ENCODE data around the gene SLC7A8.

The SLC7A8 gene

GRCh38 chr14:23182372-23183157 lies 895 bp downstream of the SLC7A8 start:
- peak; percentile 59 for DNase-seq (ENCODE audit: low spot score)

- no peak for DNase-seq (ENCODE audit: low spot score)
Measured at GRCh38 chr14:23181946-23182345, 1.5 kb downstream of the SLC7A8 start.

GRCh38 chr14:23181453-23181852 lies 2.0 kb downstream of the SLC7A8 start:
- no peak for DNase-seq (ENCODE audit: low spot score)

DNA sequence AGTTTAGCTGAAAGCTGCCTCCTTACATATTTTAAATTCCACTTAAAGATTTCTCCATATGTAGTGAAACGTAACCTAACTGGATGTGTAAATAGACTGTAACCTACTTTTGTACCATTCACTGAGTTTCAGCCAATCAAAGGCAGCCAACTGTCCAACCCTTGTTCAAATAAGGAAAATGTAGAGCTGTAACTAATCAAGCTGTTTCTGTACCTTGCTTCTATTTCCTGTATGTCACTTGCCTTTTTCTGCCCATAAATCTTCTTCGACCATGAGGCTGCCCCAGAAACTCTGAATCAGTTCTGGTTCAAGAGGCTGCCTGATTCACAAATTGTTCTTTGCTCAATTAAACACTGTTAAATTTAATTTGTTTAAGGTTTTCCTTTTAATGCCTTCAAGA lies 6.3 kb downstream of the SLC7A8 start:
- no peak for DNase-seq (ENCODE audit: low spot score)

- no peak for DNase-seq (ENCODE audit: low spot score)
Measured at GRCh38 chr14:23175823-23176222, 7.6 kb downstream of the SLC7A8 start.

GRCh38 chr14:23174296-23175184 lies 8.9 kb downstream of the SLC7A8 start:
- DNase-seq (ENCODE audit: low spot score), result no peak

DNA sequence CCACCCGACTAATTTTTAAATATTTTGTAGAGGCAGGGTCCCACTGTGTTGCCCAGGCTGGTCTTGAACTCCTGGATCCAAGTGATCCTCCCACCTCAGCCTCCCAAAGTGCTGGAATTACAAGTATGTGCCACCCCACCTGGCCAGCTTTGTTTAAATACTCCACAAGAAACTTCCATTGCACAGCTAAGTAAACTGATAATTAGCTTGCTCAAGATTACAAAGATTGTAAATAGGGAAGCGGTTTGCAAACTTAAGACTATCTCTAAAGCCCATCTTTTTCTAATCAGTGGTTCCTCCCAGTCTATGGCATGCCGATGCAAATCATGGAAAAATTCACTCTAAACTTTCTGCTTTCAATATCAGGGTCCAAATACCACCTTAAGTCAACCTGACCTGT lies 9.7 kb downstream of the SLC7A8 start:
- no peak for DNase-seq (ENCODE audit: low spot score)

- no peak for DNase-seq (ENCODE audit: low spot score)
Measured at GRCh38 chr14:23173031-23173430, 10.4 kb downstream of the SLC7A8 start.

DNA sequence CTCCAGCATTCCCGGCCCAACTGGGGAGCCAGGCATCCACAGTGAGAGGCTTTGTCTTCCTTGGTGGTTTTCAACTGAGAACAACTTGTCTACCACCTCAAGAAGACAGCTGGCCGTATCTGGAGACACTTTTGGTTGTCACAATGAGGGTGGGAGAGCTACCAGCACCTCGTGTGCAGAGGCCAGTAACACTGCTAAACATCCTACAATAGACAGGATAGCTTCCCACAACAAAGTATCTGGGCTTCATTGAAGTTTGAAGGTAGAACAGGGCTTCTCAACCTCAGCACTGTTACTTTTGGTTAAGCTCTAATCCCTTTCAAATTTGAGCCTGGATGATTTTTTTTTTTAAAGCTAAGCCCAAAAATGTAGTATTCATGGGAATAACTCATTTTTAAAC lies 10.9 kb downstream of the SLC7A8 start:
- no peak for DNase-seq (ENCODE audit: low spot score)

GRCh38 chr14:23172096-23172495 lies 11.4 kb downstream of the SLC7A8 start:
- DNase-seq (ENCODE audit: low spot score), result peak; percentile 45

GRCh38 chr14:23171222-23171975 lies 12.1 kb downstream of the SLC7A8 start:
- no peak for DNase-seq (ENCODE audit: low spot score)

- no peak for DNase-seq (ENCODE audit: low spot score)
Measured at GRCh38 chr14:23169622-23170021, 13.8 kb downstream of the SLC7A8 start.

DNA sequence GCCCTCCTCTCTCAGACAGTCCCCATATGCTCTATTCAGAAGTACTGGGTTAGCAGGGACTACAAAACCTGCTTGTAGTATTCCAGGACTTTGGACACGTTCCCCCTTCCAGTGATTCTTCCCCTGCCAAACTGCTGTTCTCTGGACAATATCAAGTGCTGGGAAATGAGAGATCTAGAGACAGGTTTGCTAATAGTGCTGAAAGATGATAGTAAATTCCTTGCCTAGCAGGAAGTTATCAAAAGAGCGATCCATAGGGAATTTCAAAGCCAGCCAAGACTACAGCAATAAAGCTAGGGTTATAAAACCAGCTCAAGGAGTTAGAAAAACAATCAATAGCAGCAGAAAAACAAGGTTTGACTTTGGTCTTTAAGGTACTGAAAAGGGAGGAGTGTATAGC lies 15.2 kb downstream of the SLC7A8 start:
- peak; percentile 43 for DNase-seq (ENCODE audit: low spot score)

DNA sequence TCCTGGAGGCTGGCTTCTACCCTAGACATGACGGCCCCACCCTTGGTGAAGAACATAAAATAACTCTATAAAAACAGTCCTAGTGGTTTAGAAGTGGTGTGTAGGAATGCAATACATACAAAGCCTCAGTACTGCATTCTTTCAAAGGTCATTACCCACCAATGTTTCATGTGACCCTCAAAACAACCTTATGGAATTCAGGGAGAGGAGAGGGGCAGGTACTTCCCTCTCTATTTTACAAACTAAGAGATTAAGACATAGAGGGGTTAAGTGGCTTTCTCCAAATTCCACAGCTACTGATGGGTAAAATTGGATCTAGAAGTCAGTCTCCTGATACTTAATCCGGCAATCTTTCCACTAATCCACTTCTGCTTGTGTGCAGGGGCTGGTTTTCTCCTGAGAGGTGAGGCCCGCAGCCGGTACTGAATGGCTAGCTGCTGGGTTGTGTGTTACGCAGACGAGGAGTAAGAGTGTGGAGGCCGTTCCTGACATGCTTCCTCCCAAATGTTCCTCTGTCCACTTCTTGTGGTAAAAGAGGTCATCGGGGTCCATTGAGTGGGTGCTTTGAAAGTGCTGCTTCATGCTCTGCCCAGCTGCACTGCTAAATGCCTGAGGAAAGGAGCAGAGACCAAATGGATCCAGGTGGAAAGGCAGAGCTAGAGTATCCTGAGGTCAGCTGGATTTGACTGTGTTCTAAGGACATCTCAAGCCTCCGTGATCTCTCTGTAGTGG lies 16.2 kb downstream of the SLC7A8 start:
- peak; percentile 43 for DNase-seq (ENCODE audit: low spot score)

GRCh38 chr14:23164949-23165348 lies 18.5 kb downstream of the SLC7A8 start:
- no peak for DNase-seq (ENCODE audit: low spot score)

DNA sequence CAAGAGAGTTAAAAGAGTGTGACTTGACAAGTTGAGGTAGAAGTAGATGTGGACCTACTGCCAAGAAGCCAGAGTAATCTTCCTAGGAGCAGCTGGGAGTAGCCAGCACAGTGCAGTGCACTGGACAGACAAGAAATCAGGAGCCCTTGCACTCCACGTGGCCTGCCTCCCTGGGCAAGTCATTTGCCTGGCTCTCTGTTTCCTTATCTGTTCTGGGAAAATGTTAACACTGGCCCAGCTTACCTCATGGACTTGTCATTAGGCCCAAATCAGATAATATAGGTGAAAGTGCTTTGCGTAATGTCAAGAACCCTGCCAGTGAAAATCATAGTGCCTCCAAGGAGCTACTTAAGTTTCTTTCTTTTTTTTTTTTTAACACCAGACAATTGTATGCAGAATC lies 19.2 kb downstream of the SLC7A8 start:
- no peak for DNase-seq (ENCODE audit: low spot score)

DNA sequence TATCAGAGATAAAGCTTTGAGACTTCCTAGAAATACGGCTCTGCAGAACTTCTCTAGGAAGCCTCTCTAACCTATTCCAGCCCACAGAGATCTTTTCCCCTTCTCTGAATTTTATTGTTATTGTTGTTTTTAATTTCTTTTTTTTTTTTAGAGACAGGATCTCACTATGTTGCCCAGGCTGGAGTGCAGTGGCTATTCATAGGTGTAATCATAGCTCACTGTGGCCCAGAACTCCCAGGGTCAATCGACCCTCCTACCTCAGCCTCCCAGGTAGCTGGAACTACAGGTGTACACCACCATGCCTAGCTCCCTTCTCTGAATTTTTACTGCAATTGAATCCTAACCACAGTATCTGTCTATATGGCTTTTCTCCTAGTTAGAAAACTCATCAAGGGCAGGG lies 19.6 kb downstream of the SLC7A8 start:
- DNase-seq (ENCODE audit: low spot score), result no peak

- DNase-seq (ENCODE audit: low spot score), result no peak
Measured at GRCh38 chr14:23162800-23163199, 20.7 kb downstream of the SLC7A8 start.

DNA sequence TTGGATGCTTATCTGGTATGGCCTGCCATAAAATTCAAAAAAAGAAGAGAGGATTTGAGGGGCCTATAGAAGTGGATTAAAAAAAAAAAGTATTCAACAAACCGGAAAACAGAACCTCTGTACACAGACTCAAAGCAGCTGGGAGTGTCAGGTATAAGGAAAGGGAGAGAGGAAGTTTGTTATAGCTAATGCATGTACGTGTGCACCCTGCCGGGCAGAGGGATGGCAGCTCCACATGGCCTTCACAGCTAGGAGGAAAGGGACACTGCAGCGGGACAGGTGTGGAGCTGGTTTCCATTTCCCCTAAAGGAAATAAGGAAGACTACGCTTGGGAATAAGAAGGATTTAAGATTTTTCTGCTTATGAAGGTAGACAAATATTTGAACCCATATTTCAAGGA lies 21.5 kb downstream of the SLC7A8 start:
- DNase-seq (ENCODE audit: low spot score), result no peak

DNA sequence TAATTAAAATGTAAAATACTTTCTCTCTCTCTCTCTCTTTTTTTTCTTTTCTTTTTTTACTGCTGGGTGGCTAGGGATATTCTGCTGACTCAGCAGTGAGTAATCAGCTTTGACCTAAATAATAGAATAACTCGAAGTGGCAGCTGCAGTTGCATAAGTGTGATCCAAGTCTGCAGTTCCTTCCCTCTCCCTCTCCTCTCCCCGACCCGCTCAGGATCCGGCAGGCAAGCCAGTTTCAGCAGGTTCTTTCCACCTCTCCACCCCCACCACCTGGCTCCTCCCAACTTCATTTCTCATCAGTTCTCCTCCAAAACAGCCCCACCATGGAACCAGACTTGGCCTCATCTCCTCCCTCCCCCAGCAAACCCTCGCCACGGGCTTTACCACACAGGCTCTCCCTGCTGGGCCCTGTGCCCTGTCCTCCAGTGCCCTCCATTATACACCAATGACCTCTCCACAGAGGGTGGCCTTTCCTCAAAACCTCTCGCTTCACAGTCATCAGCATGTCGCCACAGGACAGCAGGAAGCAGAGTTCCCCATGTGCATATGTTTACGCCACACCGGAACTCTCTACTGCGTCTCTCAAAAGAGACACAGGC lies 22.4 kb downstream of the SLC7A8 start:
- no peak for DNase-seq (ENCODE audit: low spot score)

- no peak for DNase-seq (ENCODE audit: low spot score)
Measured at GRCh38 chr14:23159532-23159931, 23.9 kb downstream of the SLC7A8 start.

All from LoVo (cell line).